ENCODE data around the gene GUCA1A.
"Not testable (repeated sequence)": the region's sequence is repeated elsewhere in the genome, so short reads cannot be mapped to it uniquely, and the experiment has no call there.

The GUCA1A gene

GRCh38 chr6:42138190-42138589 is 35.0 kb upstream of the GUCA1A start:
- H3K4me1 Mint-ChIP-seq (ENCODE audit: low read depth), result peaks cover 6% of the 10 kb centered on the region
- H3K4me3 Mint-ChIP-seq, result no peak overlapping the region
- no peaks in the 10 kb centered on the region for H3K36me3 Mint-ChIP-seq (ENCODE audit: low read depth)
- no peaks in the 10 kb centered on the region for H3K9me3 Mint-ChIP-seq
- H3K27me3 Mint-ChIP-seq (ENCODE audit: low read depth), result peaks cover 36% of the 10 kb centered on the region
- no peak for DNase-seq (ENCODE audit: low spot score)
- H3K27ac Mint-ChIP-seq, result no peak overlapping the region

GRCh38 chr6:42138630-42139619 is 34.2 kb upstream of the GUCA1A start:
- Mint-ChIP-seq H3K4me1 (ENCODE audit: low read depth) (peaks cover 6% of the 10 kb centered on the region), H3K27me3 (ENCODE audit: low read depth) (peaks cover 43% of the 10 kb centered on the region), H3K9me3 (no peaks in the 10 kb centered on the region), H3K27ac (no peak overlapping the region), H3K36me3 (ENCODE audit: low read depth) (no peaks in the 10 kb centered on the region), H3K4me3 (no peak overlapping the region)
- DNase-seq (ENCODE audit: low spot score), result no peak

DNA sequence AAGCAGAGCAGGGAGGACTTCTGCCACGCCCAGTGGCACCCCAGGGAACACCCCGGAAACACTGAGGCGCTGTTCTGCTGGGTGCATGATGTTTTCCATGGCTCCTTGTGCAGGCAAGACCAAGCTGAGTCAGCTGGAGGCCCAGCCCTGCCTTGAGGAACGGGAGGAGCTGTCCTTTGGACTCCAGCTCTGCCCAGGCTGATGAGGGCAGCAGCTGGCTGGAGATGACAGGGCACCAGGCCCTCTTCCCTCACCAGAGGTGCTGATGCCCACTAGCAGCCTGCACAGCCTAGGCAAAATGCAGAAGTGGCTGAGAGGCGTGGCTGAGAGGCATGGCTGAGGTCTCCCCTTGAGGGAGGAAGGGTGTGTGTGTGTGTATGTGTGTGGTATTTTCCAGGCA is 33.1 kb upstream of the GUCA1A start:
- Mint-ChIP-seq H3K4me1 (ENCODE audit: low read depth) (peaks cover 6% of the 10 kb centered on the region), H3K36me3 (ENCODE audit: low read depth) (no peaks in the 10 kb centered on the region), H3K9me3 (no peaks in the 10 kb centered on the region), H3K27ac (no peak overlapping the region), H3K4me3 (no peak overlapping the region), H3K27me3 (ENCODE audit: low read depth) (peaks cover 45% of the 10 kb centered on the region)
- DNase-seq (ENCODE audit: low spot score), result no peak

DNA sequence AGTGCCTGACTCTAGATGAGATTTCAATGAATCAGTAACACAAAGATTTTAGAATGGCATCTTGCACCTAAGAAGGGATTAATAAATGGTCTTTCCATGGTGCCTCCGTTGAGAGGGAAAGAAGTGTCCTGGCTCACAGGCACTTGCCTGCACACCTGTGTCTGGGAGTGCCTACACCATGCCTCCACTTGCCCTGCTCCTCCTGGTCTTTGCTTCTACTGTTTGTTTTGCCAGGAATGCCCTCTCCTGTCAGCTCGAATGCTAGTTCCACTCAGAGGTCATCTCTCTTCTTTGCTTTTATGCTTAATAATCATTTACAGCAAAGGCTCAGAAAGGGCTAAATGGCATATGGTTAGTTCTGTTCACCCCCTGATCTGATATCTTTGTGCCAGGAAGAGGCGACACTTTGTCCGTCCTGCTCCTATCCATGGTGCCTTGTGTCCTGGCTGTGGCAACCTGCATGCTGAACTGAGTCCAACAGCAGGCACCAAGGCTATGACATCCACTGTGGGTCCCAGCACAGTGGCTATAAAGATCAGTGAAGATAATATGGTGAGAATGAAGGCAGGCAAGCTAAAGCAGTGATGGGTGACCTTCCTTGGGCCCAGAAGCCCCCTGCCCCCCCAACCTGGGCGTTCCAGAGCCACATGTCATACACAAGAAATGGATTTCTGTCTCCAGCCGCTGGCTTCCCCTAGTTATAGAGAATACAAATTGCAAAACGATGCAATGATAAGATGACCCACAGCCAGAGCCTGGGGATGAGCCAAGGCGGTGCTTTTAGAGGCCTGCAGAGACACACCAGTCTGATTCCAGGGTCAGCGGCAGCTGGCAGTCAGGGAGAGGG is 32.2 kb upstream of the GUCA1A start:
- H3K27me3 Mint-ChIP-seq (ENCODE audit: low read depth), result peaks cover 47% of the 10 kb centered on the region
- no peaks in the 10 kb centered on the region for H3K9me3 Mint-ChIP-seq
- H3K27ac Mint-ChIP-seq, result no peak overlapping the region
- H3K4me1 Mint-ChIP-seq (ENCODE audit: low read depth), result peaks cover 6% of the 10 kb centered on the region
- DNase-seq (ENCODE audit: low spot score), result no peak
- H3K4me3 Mint-ChIP-seq, result no peak overlapping the region
- no peaks in the 10 kb centered on the region for H3K36me3 Mint-ChIP-seq (ENCODE audit: low read depth)

DNA sequence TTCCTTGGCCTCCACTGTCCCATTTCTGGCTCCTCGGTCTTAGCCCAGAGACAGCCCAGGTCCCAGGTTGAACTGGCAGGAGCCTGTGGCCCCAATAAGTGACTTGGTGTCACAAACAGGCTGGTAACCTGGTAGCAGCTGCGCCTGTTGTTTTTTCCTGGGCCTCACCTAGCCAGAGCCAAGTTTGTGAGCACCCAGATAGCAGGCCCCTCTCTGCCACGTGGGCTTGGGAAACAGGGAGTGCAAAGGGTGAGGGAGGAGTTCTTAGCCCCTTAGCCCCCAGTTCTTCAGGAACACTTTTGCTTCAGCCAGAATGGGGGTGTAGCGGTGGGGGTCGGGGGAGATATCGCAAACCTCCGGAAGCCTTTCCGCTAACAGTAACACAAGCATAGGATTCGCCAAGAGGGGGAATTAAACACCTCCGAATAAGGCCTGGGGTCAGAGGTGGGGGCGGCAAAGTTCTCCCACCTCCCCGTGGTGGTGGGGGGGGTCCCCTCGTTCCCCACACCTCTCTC is 31.5 kb upstream of the GUCA1A start:
- DNase-seq (ENCODE audit: low spot score), result no peak
- peaks cover 3% of the 10 kb centered on the region for H3K4me1 Mint-ChIP-seq (ENCODE audit: low read depth)
- no peaks in the 10 kb centered on the region for H3K36me3 Mint-ChIP-seq (ENCODE audit: low read depth)
- H3K27me3 Mint-ChIP-seq (ENCODE audit: low read depth), result peaks cover 47% of the 10 kb centered on the region
- H3K27ac Mint-ChIP-seq, result no peak overlapping the region
- H3K4me3 Mint-ChIP-seq, result no peak overlapping the region
- no peaks in the 10 kb centered on the region for H3K9me3 Mint-ChIP-seq

- no peak for DNase-seq (ENCODE audit: low spot score)
These were observed 30.9 kb upstream of the GUCA1A start, which contains the start of gene C6orf132 for GRCh38 chr6:42142118-42142835. Gene C6orf132 (minus strand): TSS chr6:42142620. CDS start chr6:42142444, 176 bp downstream.

GRCh38 chr6:42147138-42147562 is 26.0 kb upstream of the GUCA1A start:
- H3K4me1 Mint-ChIP-seq (ENCODE audit: low read depth), result no peaks in the 10 kb centered on the region
- peaks cover 18% of the 10 kb centered on the region for H3K27me3 Mint-ChIP-seq (ENCODE audit: low read depth)
- H3K4me3 Mint-ChIP-seq, result no peak overlapping the region
- no peak overlapping the region for H3K27ac Mint-ChIP-seq
- no peak for DNase-seq (ENCODE audit: low spot score)
- no peaks in the 10 kb centered on the region for H3K9me3 Mint-ChIP-seq
- no peaks in the 10 kb centered on the region for H3K36me3 Mint-ChIP-seq (ENCODE audit: low read depth)

More at GRCh38 chr6:42142118-42142835, 30.9 kb upstream of the GUCA1A start, which contains the start of gene C6orf132:
- no peaks in the 10 kb centered on the region for H3K9me3 Mint-ChIP-seq
- peaks cover 47% of the 10 kb centered on the region for H3K27me3 Mint-ChIP-seq (ENCODE audit: low read depth)
- H3K27ac Mint-ChIP-seq, result no peak within 1 kb of the TSS
- H3K4me3 Mint-ChIP-seq, result no peak within 1 kb of the TSS
- H3K36me3 Mint-ChIP-seq (ENCODE audit: low read depth), result no peaks in the 10 kb centered on the region
- no peaks in the 10 kb centered on the region for H3K4me1 Mint-ChIP-seq (ENCODE audit: low read depth)

- Mint-ChIP-seq H3K27ac (no peak overlapping the region), H3K4me3 (no peak overlapping the region), H3K9me3 (no peaks in the 10 kb centered on the region), H3K4me1 (ENCODE audit: low read depth) (no peaks in the 10 kb centered on the region), H3K27me3 (ENCODE audit: low read depth) (peaks cover 13% of the 10 kb centered on the region), H3K36me3 (ENCODE audit: low read depth) (no peaks in the 10 kb centered on the region)
- DNase-seq (ENCODE audit: low spot score), result no peak
These were observed 25.1 kb upstream of the GUCA1A start for GRCh38 chr6:42148058-42148457.

DNA sequence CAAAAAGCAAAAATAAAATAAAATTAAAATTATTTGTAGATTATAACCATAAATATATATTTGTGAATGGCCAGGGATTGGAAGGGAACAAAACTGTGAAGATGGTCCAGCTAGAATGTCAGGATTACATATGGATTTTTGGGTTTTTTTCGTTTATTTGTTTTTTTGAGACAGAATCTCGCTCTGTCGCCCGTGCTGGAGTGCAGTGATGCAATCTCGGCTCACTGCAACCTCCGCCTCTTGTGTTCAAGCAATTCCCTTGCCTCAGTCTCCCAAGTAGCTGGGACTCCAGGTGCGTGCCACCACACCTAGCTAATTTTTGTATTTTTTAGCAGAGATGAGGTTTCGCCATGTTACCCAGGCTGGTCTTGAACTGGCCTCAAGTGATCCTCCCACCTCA is 22.9 kb upstream of the GUCA1A start:
- Mint-ChIP-seq H3K4me3 (no peak overlapping the region), H3K27me3 (ENCODE audit: low read depth) (peaks cover 2% of the 10 kb centered on the region), H3K9me3 (no peaks in the 10 kb centered on the region), H3K27ac (no peak overlapping the region), H3K36me3 (ENCODE audit: low read depth) (no peaks in the 10 kb centered on the region), H3K4me1 (ENCODE audit: low read depth) (no peaks in the 10 kb centered on the region)
- no peak for DNase-seq (ENCODE audit: low spot score)

DNA sequence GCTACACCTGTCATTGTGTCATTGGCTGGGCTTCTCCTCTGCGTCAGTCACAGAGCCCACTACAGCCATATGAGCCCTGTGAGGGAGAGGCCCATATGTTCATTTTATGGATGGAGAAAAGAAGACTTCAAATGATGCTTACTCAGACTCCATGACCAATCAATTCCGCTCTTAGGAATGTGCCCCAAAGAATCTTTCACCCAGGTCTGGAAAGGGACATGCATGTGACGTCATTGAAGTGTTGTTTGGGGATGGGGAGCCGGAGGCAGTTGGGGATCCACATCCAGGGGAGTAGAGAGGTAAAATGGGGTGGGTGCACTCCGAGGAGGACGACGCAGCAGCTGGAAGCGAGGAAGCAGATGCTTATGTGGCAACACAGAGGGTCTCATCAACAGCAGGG is 21.1 kb upstream of the GUCA1A start:
- Mint-ChIP-seq H3K9me3 (no peaks in the 10 kb centered on the region), H3K27me3 (ENCODE audit: low read depth) (no peaks in the 10 kb centered on the region), H3K4me3 (no peak overlapping the region)

DNA sequence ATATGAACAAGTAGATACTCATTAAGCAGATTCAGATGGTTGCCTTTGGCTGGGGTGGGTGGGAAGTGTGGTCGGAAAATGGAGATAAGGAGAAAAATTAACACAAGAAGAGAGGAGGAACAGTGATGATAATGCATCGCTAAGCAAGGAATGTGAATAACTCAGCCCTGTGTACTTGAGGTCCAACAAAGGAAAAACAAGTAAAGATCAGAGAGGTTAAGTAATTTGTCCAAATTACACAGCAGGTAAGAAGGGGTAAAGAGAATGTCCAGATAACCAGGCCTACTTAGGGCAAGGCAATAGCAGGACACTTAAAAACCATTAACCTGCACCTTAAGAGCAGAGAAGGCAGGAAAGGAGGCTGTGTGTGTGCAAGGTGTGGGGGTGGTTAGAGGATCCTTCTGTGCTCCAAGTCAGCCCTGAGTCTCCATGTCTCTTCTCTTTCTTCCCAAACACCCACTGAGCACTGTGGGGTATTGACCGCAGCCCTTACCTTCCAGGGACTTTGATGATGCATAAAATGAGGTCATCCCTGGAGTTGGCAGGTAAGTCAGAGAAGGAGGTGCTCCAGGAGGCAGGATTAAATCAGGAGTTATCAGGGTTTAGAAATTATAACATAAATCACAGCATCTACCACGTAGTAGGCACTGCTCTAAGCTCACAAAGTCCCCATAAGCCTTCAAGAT is 20.5 kb upstream of the GUCA1A start:
- H3K27ac Mint-ChIP-seq; DNase-seq (ENCODE audit: low spot score); H3K27me3 Mint-ChIP-seq (ENCODE audit: low read depth); H3K36me3 Mint-ChIP-seq (ENCODE audit: low read depth); H3K9me3 Mint-ChIP-seq; H3K4me1 Mint-ChIP-seq (ENCODE audit: low read depth); H3K4me3 Mint-ChIP-seq: not testable (repeated sequence)

More for the DNA sequence above, 21.1 kb upstream of the GUCA1A start:
- no peaks in the 10 kb centered on the region for H3K36me3 Mint-ChIP-seq (ENCODE audit: low read depth)
- no peak overlapping the region for H3K27ac Mint-ChIP-seq
- H3K4me1 Mint-ChIP-seq (ENCODE audit: low read depth), result no peaks in the 10 kb centered on the region
- no peak for DNase-seq (ENCODE audit: low spot score)

DNA sequence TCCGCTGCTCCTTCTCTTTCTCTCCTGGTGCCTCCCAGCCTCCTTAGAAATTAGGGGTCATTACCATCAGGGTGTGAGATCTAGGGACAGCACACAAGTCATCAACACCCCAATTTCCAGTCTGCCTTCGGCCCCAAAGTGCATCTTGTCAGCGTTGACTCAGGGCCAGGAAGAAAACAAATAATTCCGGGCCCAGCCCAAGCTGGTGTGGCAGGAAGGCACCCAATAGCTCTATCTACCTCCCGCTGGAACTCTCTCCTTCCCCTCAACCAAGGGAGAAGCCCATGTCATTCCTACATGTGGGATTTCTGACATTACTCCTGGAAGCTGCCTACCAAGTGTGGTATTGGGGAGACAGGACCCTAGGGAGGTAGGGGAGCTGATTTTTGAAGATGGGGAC is 19.2 kb upstream of the GUCA1A start:
- Mint-ChIP-seq H3K4me3 (no peak overlapping the region), H3K27ac (no peak overlapping the region), H3K27me3 (ENCODE audit: low read depth) (no peaks in the 10 kb centered on the region), H3K9me3 (no peaks in the 10 kb centered on the region), H3K36me3 (ENCODE audit: low read depth) (no peaks in the 10 kb centered on the region), H3K4me1 (ENCODE audit: low read depth) (no peaks in the 10 kb centered on the region)
- DNase-seq (ENCODE audit: low spot score), result no peak

Data from T-helper 2 cell treated with Interferon-gamma antibody and Interleukin-4, amounts not matched to agents 5 μg/mL and 100 μg/mL, for 36 hours (primary cell).